GM12874 (cell line): ENCODE results near the gene PEX5L.

Experiments
- TF ChIP-seq, protein P1 (sequence below): IDR thresholded peaks from 2 replicates; pipeline ENCODE4 v1.5.1; 2011; ENCODE audit warnings: low read depth, mild to moderate bottlenecking, control low read depth, low read length, moderate library complexity; ENCODE audit not compliant: insufficient read depth

The PEX5L gene

DNA sequence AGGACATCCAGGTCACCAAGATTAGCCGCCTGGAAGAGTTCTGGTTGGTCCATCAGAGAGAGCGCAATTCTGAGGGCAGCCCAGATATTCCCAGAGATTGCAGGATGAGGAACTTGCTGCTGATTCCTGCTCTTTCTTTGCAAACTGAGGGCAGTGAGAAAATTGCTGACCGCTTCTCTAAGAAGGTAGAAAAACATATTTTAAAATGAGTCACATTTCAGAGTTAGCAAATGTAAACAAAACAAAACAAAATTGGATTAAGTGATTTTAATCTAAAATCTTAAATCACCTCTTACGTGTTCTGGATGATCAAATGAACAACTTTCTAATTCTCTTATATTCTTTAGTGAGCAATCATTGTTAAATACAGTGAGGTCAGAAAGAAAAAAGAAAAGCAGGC, 234.9 kb downstream of the PEX5L start:
- TF ChIP-seq, protein P1, sequence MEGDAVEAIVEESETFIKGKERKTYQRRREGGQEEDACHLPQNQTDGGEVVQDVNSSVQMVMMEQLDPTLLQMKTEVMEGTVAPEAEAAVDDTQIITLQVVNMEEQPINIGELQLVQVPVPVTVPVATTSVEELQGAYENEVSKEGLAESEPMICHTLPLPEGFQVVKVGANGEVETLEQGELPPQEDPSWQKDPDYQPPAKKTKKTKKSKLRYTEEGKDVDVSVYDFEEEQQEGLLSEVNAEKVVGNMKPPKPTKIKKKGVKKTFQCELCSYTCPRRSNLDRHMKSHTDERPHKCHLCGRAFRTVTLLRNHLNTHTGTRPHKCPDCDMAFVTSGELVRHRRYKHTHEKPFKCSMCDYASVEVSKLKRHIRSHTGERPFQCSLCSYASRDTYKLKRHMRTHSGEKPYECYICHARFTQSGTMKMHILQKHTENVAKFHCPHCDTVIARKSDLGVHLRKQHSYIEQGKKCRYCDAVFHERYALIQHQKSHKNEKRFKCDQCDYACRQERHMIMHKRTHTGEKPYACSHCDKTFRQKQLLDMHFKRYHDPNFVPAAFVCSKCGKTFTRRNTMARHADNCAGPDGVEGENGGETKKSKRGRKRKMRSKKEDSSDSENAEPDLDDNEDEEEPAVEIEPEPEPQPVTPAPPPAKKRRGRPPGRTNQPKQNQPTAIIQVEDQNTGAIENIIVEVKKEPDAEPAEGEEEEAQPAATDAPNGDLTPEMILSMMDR, result no peak

GRCh38 chr3:179801263-179801662, 235.5 kb downstream of the PEX5L start:
- TF ChIP-seq, protein P1, result no peak

DNA sequence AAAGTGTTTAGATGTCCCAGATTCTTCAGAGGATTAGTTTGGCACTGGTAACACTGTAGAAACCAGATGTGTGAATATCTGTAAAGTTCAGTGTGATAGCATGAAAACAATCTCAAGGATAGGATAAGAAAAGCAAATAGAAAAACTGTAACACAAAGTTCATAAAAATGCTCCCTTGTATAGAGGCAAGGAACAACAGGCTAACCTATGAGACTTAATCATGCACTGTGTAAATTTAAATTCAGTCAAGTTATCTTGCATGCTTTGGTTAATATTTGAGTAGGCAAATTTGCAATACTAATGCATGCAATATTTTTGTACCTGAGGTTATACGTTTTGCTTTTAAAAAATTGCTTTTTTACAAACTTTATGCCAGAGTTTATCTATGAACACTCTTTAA, 239.5 kb downstream of the PEX5L start:
- TF ChIP-seq, protein P1, result no peak

DNA sequence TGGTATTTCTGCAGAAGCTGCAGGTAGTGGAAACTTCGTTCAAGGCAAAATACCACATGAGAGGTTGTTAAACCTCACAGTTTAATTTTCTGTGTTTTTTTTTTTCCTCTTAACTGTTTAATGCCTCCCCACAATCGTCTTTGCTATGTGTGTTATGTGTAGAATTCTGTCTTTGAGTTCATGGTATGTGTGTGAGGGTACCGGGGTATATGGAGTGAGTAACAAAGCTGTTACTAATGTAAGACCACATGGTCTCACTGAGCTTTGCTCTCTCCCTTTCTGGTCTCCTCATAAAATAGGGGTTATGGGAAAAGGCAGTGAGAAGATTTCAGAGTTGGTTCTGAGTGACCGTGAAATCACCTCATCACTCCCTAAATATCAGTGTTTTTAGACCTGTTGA, 240.3 kb downstream of the PEX5L start:
- TF ChIP-seq, protein P1, result no peak

- TF ChIP-seq, protein P1, result no peak
Measured at GRCh38 chr3:179794355-179794754, 242.4 kb downstream of the PEX5L start.

- TF ChIP-seq, protein P1, result no peak
Measured at GRCh38 chr3:179791793-179792192, 244.9 kb downstream of the PEX5L start.

- TF ChIP-seq, protein P1, result no peak
Measured at GRCh38 chr3:179788996-179789395, 247.7 kb downstream of the PEX5L start.
